ENCODE measurements around the gene SFSWAP. TPM values are rescaled to one million over a fixed set of nuclear protein-coding genes. Genes with fewer than 3 reads are reported as not detected.
"Not testable (repeated sequence)": the region's sequence is repeated elsewhere in the genome, so short reads cannot be mapped to it uniquely, and the experiment has no call there.

Gene SFSWAP
- polyA plus RNA-seq (2012; ENCODE audit: low read depth, missing spikeins): 21.1 TPM

DNA sequence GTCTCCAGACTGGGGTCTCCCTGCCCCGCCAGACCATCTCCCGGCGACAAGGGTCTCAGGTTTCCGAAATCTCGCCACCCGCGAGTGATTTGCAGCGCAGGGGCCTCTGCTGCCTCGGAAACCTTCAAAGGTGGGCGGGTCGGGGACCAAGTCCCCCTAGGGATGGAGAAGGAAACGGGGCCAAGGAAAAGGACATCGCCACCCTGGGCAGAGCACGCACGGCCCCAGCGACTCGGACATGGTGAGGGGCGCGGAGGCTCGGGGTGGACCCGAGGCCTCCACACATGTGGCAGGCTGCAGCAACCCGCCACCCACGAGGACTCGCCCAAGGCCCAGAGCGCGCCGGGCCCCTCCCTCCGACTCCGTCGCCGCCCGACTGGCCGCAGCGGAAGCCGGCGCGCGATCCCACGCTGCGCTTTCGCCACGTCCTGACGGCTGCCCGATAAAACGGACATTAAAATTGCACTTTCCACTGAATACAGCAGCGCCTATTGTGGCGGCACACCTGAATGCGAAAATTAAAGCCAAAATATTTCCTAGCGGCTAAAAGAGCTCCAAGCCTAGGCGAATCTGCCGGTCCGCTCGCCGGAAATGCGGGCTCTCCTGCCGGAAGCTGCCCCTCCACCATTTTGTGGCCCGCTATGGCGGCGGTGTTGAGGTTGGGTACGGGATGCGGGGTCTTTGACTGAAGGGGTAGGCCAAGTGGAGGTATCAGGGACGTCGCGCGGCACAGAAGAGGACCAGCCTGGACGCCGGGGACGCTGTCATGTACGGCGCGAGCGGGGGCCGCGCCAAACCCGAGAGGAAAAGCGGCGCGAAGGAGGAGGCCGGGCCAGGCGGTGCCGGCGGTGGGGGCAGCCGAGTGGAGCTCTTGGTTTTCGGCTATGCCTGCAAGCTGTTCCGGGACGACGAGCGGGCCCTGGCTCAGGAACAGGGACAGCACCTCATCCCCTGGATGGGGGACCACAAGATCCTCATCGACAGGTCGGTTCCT, at the start of gene SFSWAP:
TSS of gene SFSWAP (plus strand) at position 627 of the 994 bp plus-strand sequence. CDS start at position 767, 140 bp downstream.
- FAIRE-seq (peak; percentile 92), DNase-seq (ENCODE audit: insufficient read length, low spot score) (peak; percentile 84)
- peak; percentile 79 for TF ChIP-seq POLR2AphosphoS5 (IDR thresholded peaks at IDR 0.05; ENCODE audit: low read depth, low read length)
- TF ChIP-seq POLR2A (IDR thresholded peaks at IDR 0.05; ENCODE audit: low read depth, low read length): peak; percentile 82
- no peak for TF ChIP-seq PAX5 (IDR thresholded peaks at IDR 0.05; ENCODE audit: insufficient read depth, low read length, severe bottlenecking)
- peak; percentile 95 for TF ChIP-seq TAF1 (IDR thresholded peaks at IDR 0.05; ENCODE audit: low read depth, low read length)
- TF ChIP-seq SPI1 (IDR thresholded peaks at IDR 0.05; ENCODE audit: low read depth, low read length): 0 out of 2 replicates have a peak, but pooled peaks have one; percentile 9

DNA sequence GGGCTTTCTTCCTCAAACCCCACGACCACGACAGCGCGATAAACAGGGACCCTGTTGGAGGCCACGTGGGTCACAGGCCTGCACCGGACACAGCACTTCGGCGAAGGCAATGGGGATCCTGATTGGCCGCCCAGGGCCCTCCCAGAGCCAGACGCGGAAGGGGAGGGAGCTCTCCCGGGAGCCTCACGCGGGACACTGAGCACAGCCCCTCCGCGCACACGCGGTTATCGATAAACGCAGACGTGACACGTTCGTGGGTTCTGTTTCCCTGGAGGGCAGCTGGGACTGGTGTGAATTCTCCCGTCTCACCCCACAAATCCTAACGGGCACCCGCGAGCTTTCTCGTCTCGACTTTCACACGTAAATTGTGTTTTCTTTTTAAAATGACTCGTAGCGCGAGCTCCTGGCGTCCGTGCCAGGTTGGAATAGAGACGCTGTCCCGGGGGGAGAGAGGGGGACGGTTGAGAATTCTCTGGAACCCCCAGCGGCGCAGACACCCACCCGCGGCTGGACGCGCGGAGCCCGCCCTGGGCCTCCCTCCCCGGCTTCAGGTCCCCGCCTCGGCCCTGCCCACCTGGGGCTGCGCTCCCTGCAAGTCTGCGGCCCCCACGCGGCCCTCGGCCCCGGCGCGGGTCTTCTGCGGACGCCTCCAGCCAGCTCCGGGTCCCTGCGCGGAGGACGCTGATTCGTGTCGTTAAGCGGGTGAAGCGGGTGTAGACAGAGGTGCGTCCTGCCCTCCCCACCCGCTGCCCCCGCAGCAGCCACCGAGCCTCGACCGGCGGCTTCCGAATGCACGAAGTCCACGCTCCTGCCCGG, 49.5 kb upstream of the SFSWAP start:
- DNase-seq (ENCODE audit: insufficient read length, low spot score); FAIRE-seq: not testable (repeated sequence)

- DNase-seq (ENCODE audit: insufficient read length, low spot score); FAIRE-seq: not testable (repeated sequence)
Measured at GRCh38 chr12:131661986-131662288, 49.0 kb upstream of the SFSWAP start.

DNA sequence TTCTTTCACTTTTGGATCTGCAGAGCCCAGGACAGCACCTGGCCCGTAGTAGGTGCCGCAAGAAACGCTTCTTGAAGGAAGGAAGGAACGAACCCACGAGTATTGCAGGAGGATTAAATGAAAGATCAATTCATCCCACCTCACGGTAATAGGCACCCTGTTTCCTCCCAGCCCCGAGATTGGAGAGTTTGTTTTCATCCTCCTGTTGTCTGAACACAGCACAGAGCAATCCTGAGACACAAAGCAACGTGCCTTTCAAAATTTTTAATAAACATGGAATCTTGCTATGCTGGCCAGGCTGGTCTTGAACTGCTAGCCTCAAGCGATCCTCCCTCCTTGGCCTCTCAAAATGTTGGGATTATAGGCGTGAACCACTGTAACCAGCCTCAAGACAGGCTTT, 48.5 kb upstream of the SFSWAP start:
- not testable (repeated sequence) for DNase-seq (ENCODE audit: insufficient read length, low spot score); FAIRE-seq

DNA sequence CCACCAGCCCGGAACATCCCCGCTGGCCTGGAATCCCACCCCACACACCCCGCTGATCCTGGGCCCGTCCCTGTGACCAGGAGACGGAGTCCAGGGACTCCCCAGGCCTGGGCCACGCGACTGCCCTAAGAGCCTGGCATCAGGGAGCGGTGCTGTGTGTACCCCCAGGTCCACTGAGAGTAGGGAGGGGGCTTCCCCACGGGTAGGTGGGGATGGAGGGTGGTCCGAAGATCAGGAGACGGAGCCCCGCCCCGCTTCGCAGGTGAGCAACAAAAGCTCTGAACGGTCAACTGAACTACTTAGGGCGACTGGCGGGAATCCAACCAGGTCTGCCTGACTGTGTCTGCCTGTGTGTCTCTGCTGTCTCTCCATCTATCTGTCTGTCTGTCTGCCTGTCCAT, 45.2 kb upstream of the SFSWAP start:
- DNase-seq (ENCODE audit: insufficient read length, low spot score); FAIRE-seq: not testable (repeated sequence)

DNA sequence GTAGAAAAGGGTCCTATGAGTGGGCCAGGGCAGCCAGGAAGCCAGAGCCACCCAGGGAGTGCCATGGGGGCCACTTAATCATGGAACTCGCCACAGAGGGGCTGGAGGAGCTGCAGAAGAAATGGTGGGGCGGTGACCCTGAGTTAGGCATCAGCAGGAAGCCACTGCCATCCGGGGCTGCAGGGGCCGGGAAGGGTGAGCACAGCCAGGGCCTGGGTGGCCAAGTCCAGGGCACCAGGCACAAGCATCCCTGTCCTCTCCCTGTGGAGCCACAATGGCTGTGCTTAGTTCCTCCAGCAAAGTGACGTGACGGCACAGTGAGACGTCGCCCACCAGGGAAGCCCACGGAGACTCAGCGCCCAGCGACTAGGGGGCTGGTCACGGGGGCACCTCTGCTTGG, 44.4 kb upstream of the SFSWAP start:
- DNase-seq (ENCODE audit: insufficient read length, low spot score); FAIRE-seq: not testable (repeated sequence)

DNA sequence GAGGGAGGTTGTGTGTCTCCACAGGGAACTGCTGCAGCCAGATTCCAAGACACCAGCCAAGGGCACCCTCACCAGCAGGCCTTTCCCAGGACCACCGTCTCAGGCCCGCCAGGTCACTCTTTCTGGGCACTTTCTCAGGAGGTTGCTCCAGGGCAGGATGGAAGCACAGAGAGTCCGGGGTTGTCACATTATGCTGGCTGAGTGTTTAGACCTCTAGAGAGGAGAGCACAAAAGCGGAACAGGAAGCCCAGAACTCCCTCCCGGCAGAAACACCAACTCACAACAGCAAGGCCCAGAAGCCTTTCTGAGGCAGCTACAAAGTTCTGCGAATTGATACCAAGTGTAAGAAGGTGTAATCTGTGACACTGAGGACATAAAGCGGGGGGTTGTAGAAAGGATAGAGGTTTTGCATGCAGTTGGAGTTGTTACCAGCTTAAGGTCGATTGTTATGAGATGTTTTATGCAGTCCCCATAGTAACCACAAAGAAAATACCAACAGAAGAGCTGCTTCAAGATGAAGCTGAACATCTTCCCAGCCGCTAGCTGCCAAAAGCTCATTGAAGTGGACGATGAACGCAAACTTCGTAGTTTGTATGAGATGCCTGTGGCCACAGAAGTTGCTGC, 43.8 kb upstream of the SFSWAP start:
- DNase-seq (ENCODE audit: insufficient read length, low spot score); FAIRE-seq: not testable (repeated sequence)

- no peak for TF ChIP-seq PAX5 (IDR thresholded peaks at IDR 0.05; ENCODE audit: insufficient read depth, low read length, severe bottlenecking)
- no peak for TF ChIP-seq POLR2A (IDR thresholded peaks at IDR 0.05; ENCODE audit: low read depth, low read length)
- no peak for TF ChIP-seq SPI1 (IDR thresholded peaks at IDR 0.05; ENCODE audit: low read depth, low read length)
- TF ChIP-seq POLR2AphosphoS5 (IDR thresholded peaks at IDR 0.05; ENCODE audit: low read depth, low read length): no peak
- no peak for TF ChIP-seq POU2F2 (IDR thresholded peaks at IDR 0.05; ENCODE audit: low read depth, low read length)
- TF ChIP-seq TAF1 (IDR thresholded peaks at IDR 0.05; ENCODE audit: low read depth, low read length): no peak
- FAIRE-seq: no peak
- DNase-seq (ENCODE audit: insufficient read length, low spot score): no peak
Measured at GRCh38 chr12:131671276-131671675, 39.6 kb upstream of the SFSWAP start.

- DNase-seq (ENCODE audit: insufficient read length, low spot score): no peak
- FAIRE-seq: no peak
- TF ChIP-seq PAX5 (IDR thresholded peaks at IDR 0.05; ENCODE audit: insufficient read depth, low read length, severe bottlenecking) (no peak), POLR2AphosphoS5 (IDR thresholded peaks at IDR 0.05; ENCODE audit: low read depth, low read length) (no peak), TAF1 (IDR thresholded peaks at IDR 0.05; ENCODE audit: low read depth, low read length) (no peak), SPI1 (IDR thresholded peaks at IDR 0.05; ENCODE audit: low read depth, low read length) (no peak), POLR2A (IDR thresholded peaks at IDR 0.05; ENCODE audit: low read depth, low read length) (no peak), POU2F2 (IDR thresholded peaks at IDR 0.05; ENCODE audit: low read depth, low read length) (no peak)
Measured at GRCh38 chr12:131671871-131672270, 39.0 kb upstream of the SFSWAP start.

DNA sequence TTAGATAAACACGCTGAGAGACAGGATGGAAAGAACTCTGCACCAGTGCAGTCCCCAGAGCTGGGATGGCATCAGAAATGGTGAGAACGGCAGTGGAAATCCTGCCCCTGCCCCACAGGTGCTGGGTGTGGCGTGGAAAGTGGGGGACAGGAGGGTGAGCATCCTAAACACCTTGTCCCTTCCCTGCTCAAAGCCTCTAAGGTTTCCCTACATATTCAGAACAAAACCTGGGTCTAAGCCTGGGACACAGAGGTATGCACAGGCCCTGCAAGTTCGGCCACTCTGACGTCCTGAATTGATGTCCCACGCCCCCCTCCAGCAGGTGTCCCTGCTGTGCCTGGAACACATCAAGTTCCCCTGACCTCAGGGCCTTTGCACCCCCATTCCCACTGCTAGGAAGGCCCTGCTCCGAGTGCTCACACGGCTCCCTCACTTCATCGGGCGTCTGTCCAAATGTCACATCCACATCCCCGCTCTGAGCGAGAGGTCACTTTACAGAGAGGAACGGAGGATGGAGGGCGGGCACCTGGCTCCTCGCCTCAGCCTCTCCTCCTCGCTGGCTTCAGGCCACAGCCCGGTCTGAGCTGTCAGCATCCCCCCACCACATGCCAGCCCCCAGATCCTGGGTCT, 38.5 kb upstream of the SFSWAP start:
- no peak for FAIRE-seq
- no peak for DNase-seq (ENCODE audit: insufficient read length, low spot score)
- TF ChIP-seq PAX5 (IDR thresholded peaks at IDR 0.05; ENCODE audit: insufficient read depth, low read length, severe bottlenecking) (no peak), POLR2A (IDR thresholded peaks at IDR 0.05; ENCODE audit: low read depth, low read length) (no peak), POLR2AphosphoS5 (IDR thresholded peaks at IDR 0.05; ENCODE audit: low read depth, low read length) (no peak), TAF1 (IDR thresholded peaks at IDR 0.05; ENCODE audit: low read depth, low read length) (no peak), SPI1 (IDR thresholded peaks at IDR 0.05; ENCODE audit: low read depth, low read length) (no peak), POU2F2 (IDR thresholded peaks at IDR 0.05; ENCODE audit: low read depth, low read length) (no peak)

Measured in GM12891 (cell line).